ENCODE data around the gene PPIP5K1. TPM values are rescaled to one million over a fixed set of nuclear protein-coding genes. Genes with fewer than 3 reads are reported as not detected.

The PPIP5K1 gene
- total RNA-seq, 4 donors from 2014 or later: 60.5 to 273 (median 84.0) TPM

- no peak for TF ChIP-seq CTCF (IDR thresholded peaks at IDR 0.05)
- no peak for TF ChIP-seq EP300 (IDR thresholded peaks at IDR 0.05; ENCODE audit: low read depth)
- no peak for TF ChIP-seq POLR2A (IDR thresholded peaks at IDR 0.05)
- intact Hi-C loops (cut with DNase I; ENCODE audit: low total_unique reads) (no loop called here), in situ Hi-C loops (cut with MboI; ENCODE audit: low pct_ligation_motif_present in 1 of 4, low pct_unique_long_range_greater_than_20kb in 1 of 4, low sequenced_read_pairs in 3 of 4) (no loop called here)
- no peak for DNase-seq
- 77% methylated on average over 9 of the region's 9 CpGs; no CpG with 5 or more reads in 1 of the 2 donors for whole genome bisulfite sequencing, 2 donors (ENCODE audit: low coverage in 1 of 2)
- H3K9me3 ChIP-seq: no peaks in the 10 kb centered on the region
- peaks cover 0 to 4% (median 0%) of the 10 kb centered on the region in 4 donors for H3K36me3 ChIP-seq
- no peak overlapping the region for H3K4me3 ChIP-seq
- H3K4me1 ChIP-seq: peaks cover 0 to 11% (median 4%) of the 10 kb centered on the region in 4 donors
- no peak overlapping the region for H3K27ac ChIP-seq
- H3K27me3 ChIP-seq: no peaks in the 10 kb centered on the region
These were observed 62.8 kb downstream of the PPIP5K1 start for GRCh38 chr15:43527016-43527801.

- in situ Hi-C loops (cut with MboI; ENCODE audit: low pct_ligation_motif_present in 1 of 4, low pct_unique_long_range_greater_than_20kb in 1 of 4, low sequenced_read_pairs in 3 of 4): no loop called here
- no peaks in the 10 kb centered on the region for H3K27me3 ChIP-seq
- WGBS, 2 donors (ENCODE audit: low coverage in 1 of 2): 70 to 87% methylated on average over 4 to 11 of the region's 11 CpGs
- no peak overlapping the region for H3K4me3 ChIP-seq
- H3K27ac ChIP-seq: no peak overlapping the region
- no peaks in the 10 kb centered on the region for H3K9me3 ChIP-seq
- H3K4me1 ChIP-seq: peaks cover 0 to 4% (median 2%) of the 10 kb centered on the region in 4 donors
- H3K36me3 ChIP-seq: peaks cover 0 to 4% (median 0%) of the 10 kb centered on the region in 4 donors
- intact Hi-C loops (cut with DNase I; ENCODE audit: low total_unique reads): no loop called here
- no peak for TF ChIP-seq POLR2A (IDR thresholded peaks at IDR 0.05)
- no peak for TF ChIP-seq CTCF (IDR thresholded peaks at IDR 0.05)
- no peak for TF ChIP-seq EP300 (IDR thresholded peaks at IDR 0.05; ENCODE audit: low read depth)
- DNase-seq: no peak
These were observed 63.6 kb downstream of the PPIP5K1 start for GRCh38 chr15:43526261-43526930.

- H3K4me3 ChIP-seq: no peak overlapping the region
- peaks cover 0 to 4% (median 0%) of the 10 kb centered on the region in 4 donors for H3K36me3 ChIP-seq
- H3K4me1 ChIP-seq: no peaks in the 10 kb centered on the region
- no peaks in the 10 kb centered on the region for H3K9me3 ChIP-seq
- 80% methylated on average over 4 of the region's 4 CpGs; no CpG with 5 or more reads in 1 of the 2 donors for WGBS, 2 donors (ENCODE audit: low coverage in 1 of 2)
- intact Hi-C loops (cut with DNase I; ENCODE audit: low total_unique reads): no loop called here
- H3K27ac ChIP-seq: no peak overlapping the region
- TF ChIP-seq CTCF (IDR thresholded peaks at IDR 0.05): no peak
- TF ChIP-seq EP300 (IDR thresholded peaks at IDR 0.05; ENCODE audit: low read depth): no peak
- no peak for TF ChIP-seq POLR2AphosphoS5 (IDR thresholded peaks at IDR 0.05)
- no peak for TF ChIP-seq POLR2A (IDR thresholded peaks at IDR 0.05)
- no peaks in the 10 kb centered on the region for H3K27me3 ChIP-seq
- DNase-seq: no peak
- in situ Hi-C loops (cut with MboI; ENCODE audit: low pct_ligation_motif_present in 1 of 4, low pct_unique_long_range_greater_than_20kb in 1 of 4, low sequenced_read_pairs in 3 of 4): no loop called here
These were observed 64.9 kb downstream of the PPIP5K1 start for GRCh38 chr15:43525131-43525530.

GRCh38 chr15:43524254-43524845 is 65.7 kb downstream of the PPIP5K1 start:
- H3K36me3 ChIP-seq: peaks cover 0 to 4% (median 0%) of the 10 kb centered on the region in 4 donors
- TF ChIP-seq CTCF (IDR thresholded peaks at IDR 0.05) (no peak), POLR2AphosphoS5 (IDR thresholded peaks at IDR 0.05) (no peak)
- no peak overlapping the region for H3K27ac ChIP-seq
- WGBS, 2 donors (ENCODE audit: low coverage in 1 of 2): 82 to 86% methylated on average over 2 to 4 of the region's 4 CpGs
- no peaks in the 10 kb centered on the region for H3K27me3 ChIP-seq
- no peak for DNase-seq
- peaks cover 0 to under 1% (median 0%) of the 10 kb centered on the region in 4 donors for H3K4me1 ChIP-seq
- H3K4me3 ChIP-seq: no peak overlapping the region
- intact Hi-C loops (cut with DNase I; ENCODE audit: low total_unique reads) (no loop called here), in situ Hi-C loops (cut with MboI; ENCODE audit: low pct_ligation_motif_present in 1 of 4, low pct_unique_long_range_greater_than_20kb in 1 of 4, low sequenced_read_pairs in 3 of 4) (no loop called here)
- no peaks in the 10 kb centered on the region for H3K9me3 ChIP-seq

All from transverse colon (tissue), 4 donors.